VCaP (cell line): ENCODE data around the gene NOS1AP.
A peak's percentile ranks its signal among the peaks of the same experiment; 100 is the strongest.

Source experiments
- H3K27ac ChIP-seq: fragments of 450-650 bp; 2 replicates; pipeline ENCODE4 v1.5.1; 2017
- CTCF ChIP-seq: fragments of 450-650 bp; conservative IDR thresholded peaks from 2 replicates; pipeline ENCODE4 v1.5.1; 2017; ENCODE audit warnings: mild to moderate bottlenecking, moderate library complexity

NOS1AP gene

GRCh38 chr1:162284206-162284955 lies 214.9 kb downstream of the NOS1AP start:
- no peak for TF ChIP-seq CTCF
- H3K27ac ChIP-seq, result peak overlapping the region; percentile 91

- TF ChIP-seq CTCF, result no peak
Observed at GRCh38 chr1:162285149-162285561, 215.7 kb downstream of the NOS1AP start.

GRCh38 chr1:162291000-162291399 lies 221.5 kb downstream of the NOS1AP start:
- H3K27ac ChIP-seq, result no peak overlapping the region
- TF ChIP-seq CTCF, result no peak

More at GRCh38 chr1:162285149-162285561, 215.7 kb downstream of the NOS1AP start:
- peak overlapping the region; percentile 91 for H3K27ac ChIP-seq

- no peak overlapping the region for H3K27ac ChIP-seq
Observed at GRCh38 chr1:162292422-162292849, 222.9 kb downstream of the NOS1AP start.

GRCh38 chr1:162293073-162293692 lies 223.7 kb downstream of the NOS1AP start:
- H3K27ac ChIP-seq, result no peak overlapping the region
- TF ChIP-seq CTCF, result no peak

More at GRCh38 chr1:162292422-162292849, 222.9 kb downstream of the NOS1AP start:
- no peak for TF ChIP-seq CTCF

- no peak for TF ChIP-seq CTCF
- no peak overlapping the region for H3K27ac ChIP-seq
Observed at GRCh38 chr1:162294015-162294414, 224.5 kb downstream of the NOS1AP start.

GRCh38 chr1:162297208-162297607 lies 227.7 kb downstream of the NOS1AP start:
- TF ChIP-seq CTCF, result no peak
- no peak overlapping the region for H3K27ac ChIP-seq
